GM12874 (cell line): ENCODE data around the gene VWA5B1.

Experiments used
- CTCF ChIP-seq: IDR thresholded peaks from 2 replicates; pipeline ENCODE4 v1.5.1; 2011; ENCODE audit warnings: low read depth, mild to moderate bottlenecking, control low read depth, low read length, moderate library complexity; ENCODE audit not compliant: insufficient read depth

Gene VWA5B1

GRCh38 chr1:20359451-20360330, 69.0 kb downstream of the VWA5B1 start:
- no peak for TF ChIP-seq CTCF

- no peak for TF ChIP-seq CTCF
Observed at GRCh38 chr1:20361401-20361800, 70.7 kb downstream of the VWA5B1 start.

GRCh38 chr1:20361805-20362381, 71.2 kb downstream of the VWA5B1 start:
- peak; percentile 78 for TF ChIP-seq CTCF

GRCh38 chr1:20362856-20363255, 72.2 kb downstream of the VWA5B1 start:
- TF ChIP-seq CTCF = no peak

- TF ChIP-seq CTCF = no peak
Observed at GRCh38 chr1:20365421-20366055, 74.9 kb downstream of the VWA5B1 start.

- TF ChIP-seq CTCF = no peak
Observed at GRCh38 chr1:20366056-20366462, 75.4 kb downstream of the VWA5B1 start.

- TF ChIP-seq CTCF = no peak
Observed at GRCh38 chr1:20366463-20367115, 75.9 kb downstream of the VWA5B1 start.
